Esophagus squamous epithelium (tissue), 4 donors: ENCODE data around the gene ARHGAP4.

Experiments
- POLR2A ChIP-seq, 4 donors: fragments of 450-650 bp; IDR thresholded peaks; one replicate each; pipeline ENCODE4 v1.6.1; 2017; ENCODE audit warnings: antibody characterized with exemption in 4 of 4, mild to moderate bottlenecking in 4 of 4, moderate library complexity in 3 of 4
- TF ChIP-seq, protein P1 (sequence below), 6 experiments: fragments of 450-650 bp in 4 of 6; fragments of 200-600 bp in 2 of 6; sonication (generic) in 2 of 6; IDR thresholded peaks; one replicate each; pipeline ENCODE4 v1.5.1; 2016 to 2019; ENCODE audit warnings: antibody characterized with exemption in 6 of 6, mild to moderate bottlenecking in 4 of 6, moderate library complexity in 4 of 6

DNA sequence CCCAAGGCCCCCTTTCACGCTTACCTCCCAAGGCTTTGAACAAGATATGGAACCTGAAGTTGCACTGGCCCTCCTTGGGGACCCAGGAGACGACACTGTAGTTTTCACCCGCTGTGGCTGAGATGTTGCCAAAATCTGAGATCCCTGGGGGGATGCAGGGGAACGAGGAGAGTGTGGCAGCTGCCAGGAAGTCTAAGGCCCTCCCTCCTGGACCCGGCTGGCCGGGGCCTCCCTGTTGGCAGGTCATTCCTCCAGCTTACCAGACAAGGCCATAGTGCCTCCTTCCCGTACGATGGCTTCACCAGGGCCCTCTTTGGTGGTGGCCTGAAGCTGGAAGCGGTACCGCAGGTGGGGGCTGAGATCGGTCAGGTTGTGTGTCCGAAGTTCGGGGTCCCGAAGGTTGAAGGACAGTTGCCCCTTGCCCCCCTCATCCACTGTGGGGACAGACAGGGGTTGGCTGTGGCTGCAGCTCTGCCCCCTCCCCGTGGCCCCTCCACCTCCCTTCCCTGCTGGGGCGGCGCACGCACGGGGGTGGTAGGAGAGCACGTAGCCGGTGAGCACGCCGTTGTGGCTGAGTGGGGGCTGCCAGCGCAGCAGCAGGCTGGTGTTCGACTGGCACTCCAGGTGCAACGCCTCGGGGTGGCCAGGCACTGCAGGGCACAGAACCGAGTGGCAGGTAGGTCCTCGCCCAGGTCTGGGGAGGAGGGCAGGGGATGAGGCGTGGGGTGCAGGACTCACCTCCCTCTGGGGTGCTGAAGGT is 61.3 kb downstream of the ARHGAP4 start:
- TF ChIP-seq, protein P1, sequence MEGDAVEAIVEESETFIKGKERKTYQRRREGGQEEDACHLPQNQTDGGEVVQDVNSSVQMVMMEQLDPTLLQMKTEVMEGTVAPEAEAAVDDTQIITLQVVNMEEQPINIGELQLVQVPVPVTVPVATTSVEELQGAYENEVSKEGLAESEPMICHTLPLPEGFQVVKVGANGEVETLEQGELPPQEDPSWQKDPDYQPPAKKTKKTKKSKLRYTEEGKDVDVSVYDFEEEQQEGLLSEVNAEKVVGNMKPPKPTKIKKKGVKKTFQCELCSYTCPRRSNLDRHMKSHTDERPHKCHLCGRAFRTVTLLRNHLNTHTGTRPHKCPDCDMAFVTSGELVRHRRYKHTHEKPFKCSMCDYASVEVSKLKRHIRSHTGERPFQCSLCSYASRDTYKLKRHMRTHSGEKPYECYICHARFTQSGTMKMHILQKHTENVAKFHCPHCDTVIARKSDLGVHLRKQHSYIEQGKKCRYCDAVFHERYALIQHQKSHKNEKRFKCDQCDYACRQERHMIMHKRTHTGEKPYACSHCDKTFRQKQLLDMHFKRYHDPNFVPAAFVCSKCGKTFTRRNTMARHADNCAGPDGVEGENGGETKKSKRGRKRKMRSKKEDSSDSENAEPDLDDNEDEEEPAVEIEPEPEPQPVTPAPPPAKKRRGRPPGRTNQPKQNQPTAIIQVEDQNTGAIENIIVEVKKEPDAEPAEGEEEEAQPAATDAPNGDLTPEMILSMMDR (IDR thresholded peaks at IDR 0.05): no peak
- TF ChIP-seq POLR2A (IDR thresholded peaks at IDR 0.05): no peak
